CD4-positive, alpha-beta T cell (primary cell): ENCODE results near the gene TXNDC12. TPM values are rescaled to one million over a fixed set of nuclear protein-coding genes. Genes with fewer than 3 reads are reported as not detected.

Experiments used
- ATAC-seq: fragments of 200-7000 bp; cut with Tn5 transposase; one replicate; pipeline ENCODE4 v1.10.0; 2022; ENCODE audit warnings: mild to moderate bottlenecking; ENCODE audit not compliant: poor library complexity
- CTCF ChIA-PET: fragments of 350-600 bp; sonication (Branson Sonifier 250); formaldehyde crosslinking; loops from one replicate; lab custom pipeline; 2021; ENCODE audit warnings: antibody characterized with exemption, inconsistent platforms; lab: Charles Lee
- POLR2A ChIA-PET: fragments of 350-600 bp; sonication (Branson Sonifier 250); formaldehyde crosslinking; loops from one replicate; lab custom pipeline; 2021; ENCODE audit warnings: antibody characterized with exemption, inconsistent platforms; lab: Charles Lee
- DNase-seq, 14 experiments: peaks; one replicate each; pipeline ENCODE4 v3.0.0-alpha.2; 2013 to 2020; ENCODE audit warnings: mixed read lengths in 2 of 14
- H3K27ac ChIP-seq, 2 donors: one replicate each; pipeline versions ENCODE4 v1.5.1 to v1.7.0; 2013; ENCODE audit warnings: low read length in 2 of 2, low read depth in 1 of 2, mild to moderate bottlenecking in 1 of 2
- H3K27me3 ChIP-seq, 2 experiments: 1 replicate in 1 of 2; 2 replicates in 1 of 2; pipeline versions ENCODE4 v1.6.1 to v1.7.0; 2013; ENCODE audit warnings: low read length in 2 of 2, control low read depth in 1 of 2, mild to moderate bottlenecking in 1 of 2, moderate library complexity in 1 of 2; ENCODE audit not compliant: insufficient read depth in 2 of 2, control insufficient read depth in 1 of 2
- H3K36me3 ChIP-seq: one replicate; pipeline ENCODE4 v1.6.1; 2013; ENCODE audit warnings: low read length, control low read depth; ENCODE audit not compliant: insufficient read depth
- H3K4me1 ChIP-seq: one replicate; pipeline ENCODE4 v1.6.1; 2013; ENCODE audit warnings: low read length, control low read depth; ENCODE audit not compliant: insufficient read depth
- H3K4me3 ChIP-seq: one replicate; pipeline ENCODE4 v1.5.1; 2013; ENCODE audit warnings: mild to moderate bottlenecking, low read length, moderate library complexity
- H3K9me3 ChIP-seq, 2 experiments: 1 replicate in 1 of 2; 2 replicates in 1 of 2; pipeline versions ENCODE4 v1.6.1 to v1.7.0; 2013; ENCODE audit warnings: low read length in 2 of 2, mild to moderate bottlenecking in 2 of 2, control low read depth in 1 of 2, moderate library complexity in 1 of 2; ENCODE audit not compliant: control insufficient read depth in 1 of 2, insufficient read depth in 1 of 2
- H3K27ac Mint-ChIP-seq: one replicate; pipeline ENCODE4 v1.8.0; 2020; ENCODE audit warnings: mixed read lengths
- H3K27me3 Mint-ChIP-seq: one replicate; pipeline ENCODE4 v1.8.0; 2021; ENCODE audit warnings: mixed read lengths
- H3K36me3 Mint-ChIP-seq: one replicate; pipeline ENCODE4 v1.8.0; 2021; ENCODE audit warnings: low read depth, mixed read lengths
- H3K4me1 Mint-ChIP-seq: one replicate; pipeline ENCODE4 v1.8.0; 2021; ENCODE audit warnings: low read depth, mixed read lengths
- H3K4me3 Mint-ChIP-seq: one replicate; pipeline ENCODE4 v1.8.0; 2020; ENCODE audit warnings: mild to moderate bottlenecking, mixed read lengths
- H3K9me3 Mint-ChIP-seq: one replicate; pipeline ENCODE4 v1.8.0; 2020; ENCODE audit warnings: mixed read lengths
- CTCF ChIP-seq: fragments of 200-600 bp; IDR thresholded peaks from one replicate; pipeline ENCODE4 v1.8.0; 2022; ENCODE audit warnings: antibody characterized with exemption, mild to moderate bottlenecking
- intact Hi-C, 2 experiments: fragments of 100-400 bp; cut with DNase I in 1 of 2; cut with micrococcal nuclease in 1 of 2; formaldehyde crosslinking; loops; one replicate each; pipeline versions ENCODE4 v1.15.1 to v1.9.0; 2023 to 2025; cut with DNase I, micrococcal nuclease
- total RNA-seq, 174 experiments: library from RNA in 2 of 174; stranded (reverse) in 2 of 174; gene quantifications; one replicate each; pipeline ENCODE4 v1.2.3 and lab custom pipeline; 2021 to 2026

Gene TXNDC12
- total RNA-seq, 2 experiments from 2014 or later = 14.3 to 15.4 TPM

GRCh38 chr1:52045236-52045635 is 9.8 kb downstream of the TXNDC12 start:
- peaks cover 49% of the 10 kb centered on the region for H3K36me3 Mint-ChIP-seq

GRCh38 chr1:52041551-52042185 is 13.3 kb downstream of the TXNDC12 start:
- POLR2A ChIA-PET = interaction anchor here (1.0 kb wide), 1 partner anchor 8 kb away, joined by 3 read pairs; the partner anchor contains the start of gene KTI12
- no peak for DNase-seq
- H3K36me3 Mint-ChIP-seq = peaks cover 65% of the 10 kb centered on the region

More at GRCh38 chr1:52045236-52045635, 9.8 kb downstream of the TXNDC12 start:
- no peak for TF ChIP-seq CTCF
- H3K4me1 ChIP-seq = no peaks in the 10 kb centered on the region
- peaks cover 30% of the 10 kb centered on the region for H3K4me1 Mint-ChIP-seq
- H3K27ac Mint-ChIP-seq = no peak overlapping the region
- no peak for ATAC-seq
- H3K27ac ChIP-seq = no peak overlapping the region
- ChIA-PET CTCF (interaction anchor here (1.1 kb wide), 1 partner anchor 10 kb away, joined by 3 read pairs; the partner anchor contains the start of gene BTF3L4), POLR2A (no interaction called here)
- H3K27me3 ChIP-seq = no peaks in the 10 kb centered on the region
- no peaks in the 10 kb centered on the region for H3K9me3 ChIP-seq
- DNase-seq = no peak
- no peak overlapping the region for H3K4me3 Mint-ChIP-seq
- H3K9me3 Mint-ChIP-seq = no peaks in the 10 kb centered on the region
- intact Hi-C loops = no loop called here
- peaks cover 19% of the 10 kb centered on the region for H3K36me3 ChIP-seq
- H3K4me3 ChIP-seq = no peak overlapping the region
- H3K27me3 Mint-ChIP-seq = no peaks in the 10 kb centered on the region

GRCh38 chr1:52037909-52038308 is 17.1 kb downstream of the TXNDC12 start:
- no peak for DNase-seq
- no peak for ATAC-seq
- Histone ChIP-seq H3K4me1 (peaks cover 7% of the 10 kb centered on the region), H3K9me3 (no peaks in the 10 kb centered on the region), H3K36me3 (peaks cover 30% of the 10 kb centered on the region), H3K27ac (no peak overlapping the region), H3K27me3 (no peaks in the 10 kb centered on the region), H3K4me3 (no peak overlapping the region)
- Mint-ChIP-seq H3K27ac (no peak overlapping the region), H3K4me3 (no peak overlapping the region), H3K4me1 (peaks cover 13% of the 10 kb centered on the region), H3K9me3 (no peaks in the 10 kb centered on the region), H3K36me3 (peaks cover 58% of the 10 kb centered on the region), H3K27me3 (no peaks in the 10 kb centered on the region)
- POLR2A ChIA-PET = no interaction called here
- no peak for TF ChIP-seq CTCF
- CTCF ChIA-PET = no interaction called here
- intact Hi-C loops = loop anchor here in 1 of 2 experiments (10.0 kb wide), 1 partner anchor 1073 kb away; the partner anchor contains the start of gene FAF1

More at GRCh38 chr1:52041551-52042185, 13.3 kb downstream of the TXNDC12 start:
- H3K9me3 Mint-ChIP-seq = no peaks in the 10 kb centered on the region
- no peak for ATAC-seq
- H3K4me1 ChIP-seq = no peaks in the 10 kb centered on the region
- no peak for TF ChIP-seq CTCF
- H3K27ac Mint-ChIP-seq = no peak overlapping the region
- H3K36me3 ChIP-seq = peaks cover 37% of the 10 kb centered on the region
- no peaks in the 10 kb centered on the region for H3K27me3 ChIP-seq
- CTCF ChIA-PET = interaction anchor here (1.0 kb wide), 1 partner anchor 11 kb away, joined by 4 read pairs; no protein-coding TSS in a partner anchor
- no peak overlapping the region for H3K4me3 ChIP-seq
- intact Hi-C loops = no loop called here
- no peak overlapping the region for H3K4me3 Mint-ChIP-seq
- H3K27me3 Mint-ChIP-seq = no peaks in the 10 kb centered on the region
- H3K27ac ChIP-seq = no peak overlapping the region
- no peaks in the 10 kb centered on the region for H3K9me3 ChIP-seq
- peaks cover 18% of the 10 kb centered on the region for H3K4me1 Mint-ChIP-seq
